ENCODE data around the gene HEXA.
"Not testable (repeated sequence)": the region's sequence is repeated elsewhere in the genome, so short reads cannot be mapped to it uniquely, and the experiment has no call there.

HEXA gene

GRCh38 chr15:72375846-72376581 is at the start of gene HEXA:
TSS of gene HEXA (minus strand) at chr15:72376014. CDS start at chr15:72375972, 42 bp downstream.
- DNase-seq = peak; percentile 78

GRCh38 chr15:72423256-72423655 is 47.4 kb upstream of the HEXA start:
- no peak for DNase-seq

- DNase-seq = no peak
Measured at GRCh38 chr15:72421484-72421883, 45.7 kb upstream of the HEXA start.

- DNase-seq = no peak
Measured at GRCh38 chr15:72420576-72420975, 44.8 kb upstream of the HEXA start.

- DNase-seq = not testable (repeated sequence)
Measured at GRCh38 chr15:72419768-72420167, 44.0 kb upstream of the HEXA start.

- DNase-seq = no peak
Measured at GRCh38 chr15:72415304-72415703, 39.5 kb upstream of the HEXA start.

- not testable (repeated sequence) for DNase-seq
Measured at GRCh38 chr15:72413337-72413736, 37.5 kb upstream of the HEXA start.

- no peak for DNase-seq
Measured at GRCh38 chr15:72411544-72411943, 35.7 kb upstream of the HEXA start.

- DNase-seq = no peak
Measured at GRCh38 chr15:72411111-72411510, 35.3 kb upstream of the HEXA start.

GRCh38 chr15:72406936-72407335 is 31.1 kb upstream of the HEXA start:
- no peak for DNase-seq

- no peak for DNase-seq
Measured at GRCh38 chr15:72404841-72405240, 29.0 kb upstream of the HEXA start.

- DNase-seq = no peak
Measured at GRCh38 chr15:72404356-72404755, 28.5 kb upstream of the HEXA start.

GRCh38 chr15:72402726-72403125 is 26.9 kb upstream of the HEXA start:
- DNase-seq = no peak

GRCh38 chr15:72398648-72399047 is 22.8 kb upstream of the HEXA start:
- no peak for DNase-seq

- no peak for DNase-seq
Measured at GRCh38 chr15:72397796-72398588, 22.2 kb upstream of the HEXA start, which contains the start of gene TMEM202. TSS of gene TMEM202 (plus strand) at chr15:72398305. CDS start at chr15:72398327, 22 bp downstream.

- DNase-seq = not testable (repeated sequence)
Measured at GRCh38 chr15:72396331-72396730, 20.5 kb upstream of the HEXA start.

- DNase-seq = no peak
Measured at GRCh38 chr15:72389231-72389630, 13.4 kb upstream of the HEXA start.

GRCh38 chr15:72387741-72388140 is 11.9 kb upstream of the HEXA start:
- no peak for DNase-seq

- DNase-seq = no peak
Measured at GRCh38 chr15:72382146-72382545, 6.3 kb upstream of the HEXA start.

- DNase-seq = no peak
Measured at GRCh38 chr15:72380743-72381142, 4.9 kb upstream of the HEXA start.

- no peak for DNase-seq
Measured at GRCh38 chr15:72379856-72380430, 4.1 kb upstream of the HEXA start.

- not testable (repeated sequence) for DNase-seq
Measured at GRCh38 chr15:72379106-72379505, 3.3 kb upstream of the HEXA start.

- no peak for DNase-seq
Measured at GRCh38 chr15:72377331-72377730, 1.5 kb upstream of the HEXA start.

GRCh38 chr15:72375501-72375845 is 341 bp downstream of the HEXA start:
- DNase-seq = no peak

All from NCI-H446 treated with DMSO at 0.1 percent for 48 hours (cell line).